DMS114 treated with DMSO at 0.1 percent for 48 hours (cell line): ENCODE results near the gene GGN.
"Not testable (repeated sequence)": the region's sequence is repeated elsewhere in the genome, so short reads cannot be mapped to it uniquely, and the experiment has no call there.

Source experiments
- DNase-seq: peaks from one replicate; lab custom pipeline; 2025; ENCODE audit not compliant: unreplicated experiment; lab: John Stamatoyannopoulos, UW

The GGN gene

DNA sequence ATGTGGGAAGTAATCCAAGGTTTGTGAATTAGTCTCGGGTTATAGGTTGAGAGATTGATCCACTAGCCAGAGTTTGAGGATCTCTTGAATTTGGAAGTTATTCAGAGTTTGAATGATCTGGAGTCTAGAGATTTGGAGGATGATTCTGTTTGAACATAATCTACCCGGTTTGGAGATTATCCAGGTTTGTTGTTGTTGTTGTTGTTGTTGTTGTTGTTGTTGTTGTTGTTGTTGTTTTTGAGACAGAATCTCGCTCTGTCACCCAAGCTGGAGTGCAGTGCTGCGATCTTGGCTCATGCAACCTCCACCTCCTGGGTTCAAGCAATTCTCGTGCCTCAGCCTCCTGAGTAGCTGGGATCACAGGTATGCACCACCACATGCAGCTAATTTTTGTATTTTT, 24.1 kb upstream of the GGN start:
- not testable (repeated sequence) for DNase-seq

DNA sequence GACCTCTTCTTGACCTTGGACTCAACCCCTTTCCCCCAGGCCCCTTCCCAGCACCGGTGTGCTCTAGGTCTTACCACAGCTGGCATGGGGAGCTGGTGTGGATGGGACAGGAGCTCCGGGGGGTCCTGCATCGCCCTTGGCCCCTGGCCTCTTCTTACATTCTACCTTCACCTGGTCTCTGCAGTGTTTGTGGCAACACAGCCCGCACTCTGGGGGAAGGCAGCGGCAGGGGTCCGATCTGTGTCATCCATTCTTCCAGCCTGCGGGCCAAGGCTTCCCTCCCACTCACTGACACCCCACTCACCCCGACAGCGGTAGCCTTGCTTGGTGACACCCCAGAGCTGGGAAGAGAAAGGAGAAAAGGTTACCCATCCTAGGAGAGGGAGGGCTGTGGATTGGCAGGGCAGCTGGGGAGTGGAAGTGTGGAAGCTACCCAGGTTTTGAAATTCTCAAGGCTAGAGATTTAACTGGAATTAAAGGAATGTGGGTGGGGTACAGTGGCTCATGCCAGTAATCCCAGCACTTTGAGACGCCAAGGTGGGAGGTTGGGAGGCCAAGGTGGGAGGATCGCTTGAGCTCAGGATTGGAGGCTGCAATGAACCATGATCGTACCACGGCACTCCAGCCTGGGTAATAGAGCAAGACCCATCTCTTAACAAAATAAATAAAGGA, 23.3 kb upstream of the GGN start:
- no peak for DNase-seq

- not testable (repeated sequence) for DNase-seq
Measured at GRCh38 chr19:38410407-38410806, 22.6 kb upstream of the GGN start.

DNA sequence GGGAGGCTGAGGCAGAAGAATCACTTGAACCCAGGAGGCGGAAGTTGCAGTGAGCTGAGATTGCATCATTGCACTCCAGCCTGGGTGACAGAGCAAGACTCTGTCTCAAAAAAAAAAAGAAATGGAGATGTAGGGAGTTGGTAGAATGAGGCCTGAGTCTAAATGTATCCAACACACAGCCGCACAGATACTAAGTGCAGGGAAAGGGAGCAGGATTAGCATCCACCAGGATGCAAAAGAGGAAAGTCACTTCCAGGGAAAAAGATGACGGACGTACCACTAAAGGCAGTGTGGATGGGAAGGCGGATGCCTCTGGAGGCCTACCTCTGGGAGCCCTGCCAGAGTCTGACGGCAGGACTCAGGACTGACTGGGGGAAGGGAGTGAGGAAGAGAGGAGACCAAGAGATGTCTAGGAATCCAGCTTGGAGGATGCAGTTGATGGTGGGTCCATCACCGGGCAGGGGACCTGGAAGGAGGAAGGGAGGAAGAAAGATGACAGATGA, 21.8 kb upstream of the GGN start:
- DNase-seq = no peak

GRCh38 chr19:38405276-38405675, 17.4 kb upstream of the GGN start:
- DNase-seq = no peak

DNA sequence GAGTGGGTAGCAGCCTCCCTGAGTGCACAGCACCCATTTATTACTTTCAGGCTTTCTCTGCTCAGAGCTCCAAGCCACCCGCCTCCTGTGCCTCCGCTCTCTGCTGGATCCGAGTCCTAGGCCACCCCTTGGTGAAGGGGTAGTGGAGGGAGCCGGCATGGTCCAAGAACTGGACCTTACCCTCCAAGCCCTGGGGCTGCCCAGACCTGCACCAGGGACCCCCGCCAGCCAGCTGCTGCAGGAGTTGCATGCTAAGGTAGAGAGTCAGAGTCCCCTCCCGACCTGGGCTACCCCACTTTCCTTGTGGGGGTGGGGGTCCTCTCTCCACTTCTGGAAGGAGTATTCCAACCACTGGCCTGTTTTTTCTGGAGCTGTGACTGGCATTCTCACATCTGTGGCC, 17.0 kb upstream of the GGN start:
- no peak for DNase-seq

DNA sequence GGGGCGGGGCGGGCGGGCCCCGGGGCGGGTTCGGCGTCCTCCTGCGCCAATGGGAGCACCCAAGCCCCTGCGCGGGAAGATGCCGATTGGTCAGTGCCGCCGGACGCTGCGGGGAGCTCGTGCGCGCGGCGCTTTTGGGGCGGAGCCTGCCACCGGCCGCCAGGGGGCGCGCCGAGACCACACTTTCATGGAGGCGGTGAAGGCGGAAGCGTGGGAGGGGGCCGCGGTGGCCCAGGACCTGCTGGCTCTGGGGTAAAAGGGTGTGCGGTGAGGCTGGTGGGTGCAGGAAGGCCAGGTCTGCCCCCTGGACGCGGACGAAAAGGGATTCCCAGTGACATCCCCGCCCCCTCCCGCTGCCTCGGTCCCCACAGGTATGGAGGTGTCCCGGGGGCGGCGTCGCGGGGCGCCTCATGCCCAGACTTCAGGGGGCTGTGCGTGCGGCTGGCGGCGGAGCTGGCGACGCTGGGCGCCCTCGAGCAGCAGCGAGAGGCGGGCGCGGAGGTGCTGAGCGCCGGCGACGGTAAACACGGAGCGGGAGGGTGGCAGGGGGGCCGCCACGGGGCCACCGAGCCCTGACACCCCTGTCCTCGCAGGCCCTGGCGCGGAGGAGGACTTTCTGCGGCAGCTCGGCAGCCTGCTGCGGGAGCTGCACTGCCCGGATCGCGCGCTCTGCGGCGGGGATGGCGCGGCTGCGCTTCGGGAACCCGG, 15.3 kb upstream of the GGN start, which contains the start of gene FAM98C:
Gene FAM98C, plus strand, starts transcription at position 127 of the 708 bp plus-strand sequence. Its CDS starts 61 bp downstream, at position 188.
- peak; percentile 94 for DNase-seq

DNA sequence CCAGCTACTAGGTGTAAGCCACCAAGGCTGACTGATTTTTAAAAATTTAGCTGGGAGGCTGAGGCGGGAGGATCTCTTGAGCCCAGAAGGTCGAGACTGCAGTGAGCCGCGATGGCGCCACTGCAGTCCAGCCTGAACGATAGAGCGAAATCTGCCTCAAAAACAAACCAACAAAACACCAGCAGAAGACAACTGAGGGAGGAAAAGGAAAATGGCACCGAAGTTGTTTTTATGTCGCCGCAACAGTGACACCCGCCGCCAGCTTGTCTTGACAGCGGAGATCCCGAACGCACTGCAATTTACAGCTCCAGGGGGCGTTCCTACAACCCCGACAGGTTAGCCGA, 14.8 kb upstream of the GGN start:
- no peak for DNase-seq

GRCh38 chr19:38401148-38401547, 13.3 kb upstream of the GGN start:
- DNase-seq = no peak

DNA sequence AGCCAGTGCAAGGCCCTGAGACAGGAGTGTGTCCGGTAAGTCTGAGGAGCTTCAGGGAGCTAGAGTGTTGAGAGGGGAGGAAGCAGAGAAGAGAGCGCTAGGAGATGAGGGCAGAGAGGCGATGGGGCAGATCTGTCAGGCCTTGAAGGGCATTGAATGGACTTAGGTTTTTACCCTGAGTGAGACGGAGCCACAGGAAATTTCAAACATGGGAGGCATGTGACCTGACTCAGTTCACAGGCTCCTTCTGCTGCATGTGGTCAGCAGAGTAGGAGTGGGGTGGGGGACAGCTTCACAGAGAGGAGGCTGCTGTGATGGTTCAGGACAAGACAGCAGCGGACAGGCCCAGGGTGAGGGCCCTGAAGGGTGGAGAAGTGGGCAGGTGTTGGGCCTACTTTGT, 12.5 kb upstream of the GGN start:
- DNase-seq = no peak

DNA sequence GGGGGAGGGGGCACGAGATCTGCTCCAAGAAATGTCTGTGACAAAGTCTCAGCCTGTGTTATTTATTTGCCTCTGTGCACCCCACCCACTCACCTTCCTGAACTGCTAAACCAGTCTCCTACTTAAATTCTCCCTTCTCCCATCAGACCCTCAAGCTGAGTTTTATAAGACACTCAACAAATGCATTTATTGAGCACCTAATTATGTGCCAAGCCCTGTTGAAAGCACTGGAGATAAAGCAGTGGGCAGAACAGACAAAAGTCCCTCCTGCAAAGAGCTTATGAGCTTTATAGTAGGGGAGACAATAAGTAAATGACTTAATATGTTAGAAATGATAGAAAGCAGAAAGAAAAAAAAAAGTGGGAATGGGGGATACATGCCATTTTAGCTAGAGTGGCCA, 11.7 kb upstream of the GGN start:
- no peak for DNase-seq

DNA sequence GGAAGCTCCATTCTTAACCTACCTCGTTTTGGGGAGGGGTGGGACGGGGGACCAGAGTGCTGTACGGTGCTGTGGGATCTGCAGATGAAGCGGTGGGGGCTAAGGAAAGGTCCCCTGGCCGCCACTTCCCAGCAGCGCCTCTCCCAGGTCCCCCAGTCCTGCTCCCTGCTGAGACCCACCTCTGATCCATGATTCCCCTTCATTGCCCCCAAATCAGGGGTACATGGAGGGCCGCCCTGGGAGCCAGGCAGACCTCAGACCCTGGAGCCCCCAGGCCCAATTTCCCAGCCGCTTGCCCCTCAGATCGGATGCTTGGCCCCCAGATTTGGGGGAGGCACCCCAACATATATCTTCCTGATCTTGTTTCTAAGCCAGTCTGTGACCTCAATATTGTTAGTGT, 11.2 kb upstream of the GGN start:
- DNase-seq = no peak

GRCh38 chr19:38395381-38396114, 7.7 kb upstream of the GGN start:
- no peak for DNase-seq

GRCh38 chr19:38394488-38394887, 6.7 kb upstream of the GGN start:
- DNase-seq = no peak

- no peak for DNase-seq
Measured at GRCh38 chr19:38392707-38393308, 5.0 kb upstream of the GGN start.

DNA sequence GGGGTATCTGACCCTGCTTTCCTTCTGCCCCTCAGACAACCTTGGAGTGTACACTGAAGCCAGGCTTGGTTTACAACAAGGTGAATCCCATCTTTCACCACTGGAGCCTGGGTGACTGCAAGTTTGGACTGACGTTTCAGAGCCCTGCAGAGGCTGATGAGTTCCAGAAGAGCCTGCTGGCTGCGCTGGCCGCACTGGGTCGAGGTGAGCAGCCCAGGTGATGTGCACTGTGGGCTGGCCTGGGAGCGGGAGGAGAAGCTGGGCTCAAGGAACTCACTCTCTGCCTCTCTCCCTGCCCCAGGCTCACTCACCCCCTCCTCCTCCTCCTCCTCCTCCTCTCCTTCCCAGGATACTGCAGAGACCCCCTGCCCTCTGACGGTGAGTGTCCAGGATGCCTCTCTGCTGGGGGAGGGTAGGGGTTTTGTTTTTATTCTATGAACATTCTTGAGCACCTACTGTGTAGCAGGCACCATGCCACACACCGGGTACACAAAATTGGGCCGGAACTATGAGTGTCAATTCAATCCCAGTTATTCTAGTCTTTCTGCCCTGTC, 4.2 kb upstream of the GGN start:
- DNase-seq = no peak

DNA sequence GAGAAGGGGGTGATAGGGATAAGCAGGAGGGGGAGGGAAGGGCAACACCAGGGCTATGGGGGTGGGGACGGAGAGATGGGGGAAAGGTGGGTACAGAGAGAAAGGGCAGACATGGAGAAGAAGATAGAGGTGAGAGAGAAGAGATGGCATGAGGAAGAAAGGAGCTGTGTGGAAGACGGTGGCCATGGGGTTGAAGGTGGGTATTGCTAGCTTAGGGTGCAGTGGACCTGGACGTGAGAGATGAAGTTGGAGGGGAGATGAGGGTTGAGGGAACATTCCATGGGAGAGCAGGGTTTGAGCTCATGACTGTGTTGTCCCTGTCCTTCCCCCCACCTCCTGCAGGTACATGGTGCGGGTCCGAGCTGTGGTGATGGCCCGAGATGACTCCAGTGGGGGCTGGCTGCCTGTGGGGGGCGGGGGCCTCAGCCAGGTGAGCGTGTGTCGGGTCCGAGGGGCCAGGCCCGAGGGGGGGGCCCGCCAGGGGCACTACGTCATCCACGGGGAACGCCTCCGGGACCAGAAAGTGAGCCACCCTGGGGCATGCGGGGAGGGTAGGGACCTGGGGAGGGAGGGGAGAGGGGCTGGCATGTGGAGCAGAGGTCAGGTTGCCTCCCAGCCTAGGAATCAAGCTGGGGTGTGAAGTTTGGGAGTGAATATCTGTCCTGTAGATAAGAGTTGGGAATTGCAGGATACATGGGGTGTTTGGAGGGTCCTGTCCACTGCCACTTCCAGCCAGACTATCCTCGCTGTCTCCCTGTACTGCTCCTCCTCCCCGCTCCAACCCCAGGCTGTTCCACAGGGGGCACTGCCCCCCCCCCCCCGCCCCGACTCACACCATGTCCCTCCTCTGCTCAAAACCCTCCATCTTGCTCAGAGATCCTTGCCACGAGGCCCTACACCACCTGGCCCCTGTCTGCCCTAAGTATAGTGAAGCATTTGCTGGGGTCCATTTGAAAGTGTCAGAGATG, 2.4 kb upstream of the GGN start:
- no peak for DNase-seq

DNA sequence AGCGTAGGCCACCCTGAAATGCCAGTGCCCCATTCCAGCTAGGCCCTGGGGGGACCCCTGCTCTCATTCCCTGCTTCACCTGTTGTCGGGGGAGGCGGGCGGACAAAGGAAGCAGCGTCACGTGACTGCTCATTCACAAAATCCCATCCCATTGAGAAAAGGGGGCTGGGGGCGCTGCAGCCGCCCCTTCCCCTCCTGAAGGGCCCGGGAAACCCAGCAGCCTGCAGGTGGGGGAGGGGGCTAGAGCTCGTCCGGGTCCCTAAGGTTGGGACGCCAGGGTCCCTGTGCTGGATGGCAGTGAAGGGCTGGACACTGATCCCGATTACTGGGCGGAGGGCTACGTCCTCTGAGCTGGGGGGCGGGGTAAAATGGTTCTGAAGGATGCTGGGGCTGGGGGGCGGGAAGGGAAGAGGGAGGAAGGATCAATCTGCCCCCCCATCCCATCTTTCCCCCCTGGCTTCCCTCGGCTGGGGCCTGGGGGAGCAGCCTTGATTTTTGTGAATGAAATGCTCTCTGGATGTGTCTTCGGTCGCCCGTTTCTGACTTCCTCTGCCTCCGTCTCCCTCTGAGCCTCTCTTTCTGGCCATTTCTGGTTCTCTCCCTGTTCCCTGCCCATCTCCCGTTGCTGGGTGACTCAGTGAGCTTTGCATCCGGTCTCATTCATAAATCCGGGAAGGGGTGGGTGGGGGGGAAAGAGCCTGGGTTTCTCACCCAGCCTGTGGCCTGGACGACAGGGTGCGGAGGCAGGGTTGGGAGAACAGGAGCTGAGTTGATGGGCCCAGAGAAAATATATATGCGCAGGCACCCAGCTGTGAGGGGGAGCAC, 1.5 kb upstream of the GGN start:
- no peak for DNase-seq
